IPS-18c (cell line): Measurements from ENCODE around the gene KIF16B.

ENCODE experiments used
- H3K4me3 ChIP-seq: 2 replicates; pipeline ENCODE4 v1.7.0; 2013; ENCODE audit warnings: low read depth, mild to moderate bottlenecking, low read length, moderate library complexity; ENCODE audit not compliant: insufficient read depth
- H3K9me3 ChIP-seq: one replicate; pipeline ENCODE4 v1.6.1; 2013; ENCODE audit warnings: mild to moderate bottlenecking, low read length, moderate library complexity; ENCODE audit not compliant: control insufficient read depth, insufficient read depth

The KIF16B gene

DNA sequence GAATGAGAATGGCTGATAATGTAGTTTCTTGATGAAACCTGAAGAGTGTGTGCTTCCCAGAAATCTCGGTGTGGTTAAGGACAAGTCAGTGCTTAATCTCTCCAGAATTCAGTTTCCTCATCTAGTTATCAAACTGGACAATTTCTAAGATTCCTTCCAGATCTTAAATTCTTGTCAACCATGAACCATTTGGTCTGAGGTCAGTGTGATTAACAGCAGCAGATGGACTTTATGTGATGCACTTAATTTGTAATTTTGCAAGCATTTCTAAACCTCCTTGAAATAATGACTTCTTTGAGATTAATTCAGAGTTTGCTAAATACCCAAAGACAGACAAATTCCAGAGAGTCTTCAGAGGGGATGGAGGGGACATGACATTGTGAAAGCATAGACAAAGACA, 160.3 kb downstream of the KIF16B start:
- Histone ChIP-seq H3K4me3 (no peak overlapping the region), H3K9me3 (no peaks in the 10 kb centered on the region)

GRCh38 chr20:16411361-16411760, 161.9 kb downstream of the KIF16B start:
- no peaks in the 10 kb centered on the region for H3K9me3 ChIP-seq
- no peak overlapping the region for H3K4me3 ChIP-seq

GRCh38 chr20:16410626-16411025, 162.6 kb downstream of the KIF16B start:
- no peak overlapping the region for H3K4me3 ChIP-seq

DNA sequence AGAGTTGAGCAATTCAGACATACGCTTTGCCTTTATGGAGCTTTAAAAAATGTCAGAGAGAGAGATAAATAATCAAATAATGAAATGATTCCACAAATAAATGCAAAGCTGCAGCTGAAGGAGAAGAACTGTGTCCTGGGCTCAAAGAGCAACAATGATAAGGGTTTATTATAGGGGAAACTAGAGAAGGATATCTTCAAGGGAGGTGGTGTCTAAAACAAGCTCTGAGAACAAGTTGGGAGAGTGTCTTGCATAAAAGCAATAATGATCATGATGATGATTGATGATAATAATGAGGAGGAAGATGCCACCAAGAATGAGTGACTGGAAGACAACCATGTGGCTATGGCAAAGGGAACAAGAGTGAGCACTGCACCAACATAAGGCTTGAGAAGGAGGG, 164.3 kb downstream of the KIF16B start:
- Histone ChIP-seq H3K4me3 (no peak overlapping the region), H3K9me3 (no peaks in the 10 kb centered on the region)

More at GRCh38 chr20:16410626-16411025, 162.6 kb downstream of the KIF16B start:
- no peaks in the 10 kb centered on the region for H3K9me3 ChIP-seq

DNA sequence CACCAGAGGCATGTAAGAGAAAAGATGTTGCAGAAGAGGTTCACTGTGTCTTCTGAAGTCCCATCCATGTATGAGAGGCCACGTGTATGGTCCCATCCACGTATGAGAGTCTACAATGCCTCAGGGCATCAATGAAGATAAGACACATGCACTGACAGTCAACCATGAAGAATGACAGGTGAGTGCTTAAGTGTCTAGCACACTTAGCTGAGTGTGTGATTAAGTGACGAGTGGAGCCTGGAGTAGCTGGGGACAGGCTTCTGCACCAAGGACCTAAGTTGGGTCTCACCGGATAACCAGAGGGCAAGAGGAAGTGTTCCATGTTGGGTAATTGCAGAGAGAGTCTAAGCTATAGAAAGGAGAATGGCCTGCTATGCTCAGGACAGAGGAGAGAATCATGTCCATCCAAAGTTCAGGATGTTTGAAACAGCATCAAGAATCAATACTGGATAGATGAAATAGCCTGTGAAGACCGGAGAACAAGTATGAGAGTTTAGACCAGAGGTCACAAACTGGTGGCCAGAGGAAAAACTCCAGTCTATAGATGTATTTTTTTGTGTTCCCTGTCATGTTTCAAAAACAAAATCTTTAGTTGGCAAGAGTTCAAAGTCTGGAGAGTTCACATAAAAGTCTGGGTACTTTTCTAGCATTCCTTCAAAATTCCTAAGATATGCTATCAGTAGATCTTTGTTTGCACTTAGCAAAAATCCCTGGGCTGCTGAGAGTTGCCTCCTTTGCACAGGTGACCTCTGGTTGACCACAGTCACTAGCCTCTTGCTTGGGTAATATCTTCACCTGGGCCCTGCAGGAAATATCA, 165.8 kb downstream of the KIF16B start:
- Histone ChIP-seq H3K4me3 (no peak overlapping the region), H3K9me3 (no peaks in the 10 kb centered on the region)

- Histone ChIP-seq H3K4me3 (no peak overlapping the region), H3K9me3 (no peaks in the 10 kb centered on the region)
These were observed 168.0 kb downstream of the KIF16B start for GRCh38 chr20:16405254-16405653.

DNA sequence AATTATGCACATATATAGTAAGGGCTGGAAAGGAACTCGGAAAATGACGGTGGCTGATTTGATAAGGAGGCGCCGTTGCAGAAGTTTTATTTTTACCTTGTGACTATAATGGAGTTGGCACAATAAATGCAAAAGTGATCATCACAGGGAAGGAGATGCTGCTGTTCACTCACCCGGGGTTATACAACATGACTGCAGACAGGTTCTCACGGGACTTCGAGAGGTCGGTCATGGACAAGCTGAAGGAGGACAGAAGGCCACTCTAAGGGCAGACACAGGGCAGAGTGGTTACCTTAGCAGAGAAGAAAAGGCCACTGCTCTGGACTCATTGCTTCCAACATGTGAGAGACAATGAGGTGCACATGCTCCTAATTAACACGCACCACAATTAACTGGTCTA, 168.6 kb downstream of the KIF16B start:
- H3K9me3 ChIP-seq = no peaks in the 10 kb centered on the region
- no peak overlapping the region for H3K4me3 ChIP-seq

DNA sequence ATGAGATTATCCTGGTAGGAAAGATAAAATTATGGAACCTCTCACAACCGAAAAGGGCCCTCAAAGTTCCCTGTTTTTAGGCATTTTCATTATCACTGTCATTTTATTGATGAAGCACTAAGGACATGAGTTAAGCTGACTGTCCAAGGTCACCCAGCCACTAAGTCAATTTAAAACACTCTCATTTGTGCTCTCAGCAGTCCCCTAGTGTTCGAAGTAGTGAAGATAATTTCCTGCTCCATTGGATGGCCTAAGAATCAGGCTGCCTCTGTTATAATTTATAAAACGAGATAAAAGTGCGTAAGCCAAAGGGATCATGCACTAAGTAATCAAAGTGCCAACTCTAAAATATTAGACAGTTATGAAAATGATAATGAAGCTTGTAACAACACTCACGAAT, 169.1 kb downstream of the KIF16B start:
- no peaks in the 10 kb centered on the region for H3K9me3 ChIP-seq

GRCh38 chr20:16400234-16400633, 173.0 kb downstream of the KIF16B start:
- H3K4me3 ChIP-seq = no peak overlapping the region

More for the DNA sequence above, 169.1 kb downstream of the KIF16B start:
- H3K4me3 ChIP-seq = no peak overlapping the region

GRCh38 chr20:16399801-16400200, 173.4 kb downstream of the KIF16B start:
- Histone ChIP-seq H3K4me3 (no peak overlapping the region), H3K9me3 (no peaks in the 10 kb centered on the region)

More at GRCh38 chr20:16400234-16400633, 173.0 kb downstream of the KIF16B start:
- no peaks in the 10 kb centered on the region for H3K9me3 ChIP-seq

- Histone ChIP-seq H3K9me3 (no peaks in the 10 kb centered on the region), H3K4me3 (no peak overlapping the region)
These were observed 176.2 kb downstream of the KIF16B start for GRCh38 chr20:16397086-16397485.

GRCh38 chr20:16395366-16395765, 177.9 kb downstream of the KIF16B start:
- Histone ChIP-seq H3K4me3 (no peak overlapping the region), H3K9me3 (no peaks in the 10 kb centered on the region)

GRCh38 chr20:16394784-16395183, 178.5 kb downstream of the KIF16B start:
- no peak overlapping the region for H3K4me3 ChIP-seq
- no peaks in the 10 kb centered on the region for H3K9me3 ChIP-seq

- Histone ChIP-seq H3K9me3 (no peaks in the 10 kb centered on the region), H3K4me3 (no peak overlapping the region)
These were observed 179.4 kb downstream of the KIF16B start for GRCh38 chr20:16393836-16394235.

- no peaks in the 10 kb centered on the region for H3K9me3 ChIP-seq
- H3K4me3 ChIP-seq = no peak overlapping the region
These were observed 180.0 kb downstream of the KIF16B start for GRCh38 chr20:16393297-16393696.

GRCh38 chr20:16392346-16392745, 180.9 kb downstream of the KIF16B start:
- Histone ChIP-seq H3K4me3 (no peak overlapping the region), H3K9me3 (no peaks in the 10 kb centered on the region)

GRCh38 chr20:16390991-16391390, 182.3 kb downstream of the KIF16B start:
- no peaks in the 10 kb centered on the region for H3K9me3 ChIP-seq
- no peak overlapping the region for H3K4me3 ChIP-seq

DNA sequence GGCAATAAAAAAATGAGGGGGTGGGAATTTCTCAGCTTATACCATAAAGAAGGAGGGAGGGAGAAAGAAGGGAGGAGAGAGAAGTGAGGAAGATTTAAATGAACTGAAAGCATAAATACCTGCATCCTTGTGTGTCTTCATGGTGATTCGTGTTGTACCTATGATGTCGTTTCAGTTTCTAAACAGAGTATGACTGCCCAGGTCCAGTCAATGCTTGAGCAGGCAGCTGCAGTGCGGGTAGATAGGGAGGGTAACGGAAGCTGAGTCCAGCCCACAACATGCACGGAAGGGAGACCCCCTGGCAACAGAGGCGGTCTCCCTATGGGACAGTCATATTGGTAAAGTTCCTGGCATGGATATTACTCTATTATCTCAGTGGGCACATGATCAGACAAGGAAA, 184.5 kb downstream of the KIF16B start:
- H3K9me3 ChIP-seq = no peaks in the 10 kb centered on the region
- no peak overlapping the region for H3K4me3 ChIP-seq

DNA sequence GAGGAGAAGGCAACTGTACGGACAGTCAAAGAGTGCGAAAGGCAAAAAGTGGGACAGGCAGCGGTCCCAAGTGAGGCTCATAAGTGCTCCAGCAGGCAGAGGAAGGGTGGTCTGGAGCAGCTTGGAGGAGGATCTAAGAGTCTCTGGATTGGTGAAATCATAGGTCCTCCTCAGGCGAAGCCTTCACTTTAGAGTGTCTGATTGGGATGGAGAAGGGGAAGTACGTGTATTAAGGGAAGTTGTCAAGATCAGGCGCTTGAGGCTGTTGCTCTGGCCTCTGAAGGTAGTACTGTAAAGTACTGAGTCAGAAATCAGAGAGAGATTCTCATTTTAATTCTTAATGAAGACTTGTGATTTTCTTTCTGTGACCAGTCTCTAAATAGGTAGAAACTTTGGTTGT, 185.6 kb downstream of the KIF16B start:
- H3K4me3 ChIP-seq = no peak overlapping the region
- no peaks in the 10 kb centered on the region for H3K9me3 ChIP-seq
